NCI-H2227 treated with DMSO at 0.1 percent for 48 hours (cell line): ENCODE results near the gene UBE2S.
"Not testable (repeated sequence)": the region's sequence is repeated elsewhere in the genome, so short reads cannot be mapped to it uniquely, and the experiment has no call there.

Experiments
- DNase-seq: peaks from one replicate; lab custom pipeline; 2025; lab: John Stamatoyannopoulos, UW

The UBE2S gene

DNA sequence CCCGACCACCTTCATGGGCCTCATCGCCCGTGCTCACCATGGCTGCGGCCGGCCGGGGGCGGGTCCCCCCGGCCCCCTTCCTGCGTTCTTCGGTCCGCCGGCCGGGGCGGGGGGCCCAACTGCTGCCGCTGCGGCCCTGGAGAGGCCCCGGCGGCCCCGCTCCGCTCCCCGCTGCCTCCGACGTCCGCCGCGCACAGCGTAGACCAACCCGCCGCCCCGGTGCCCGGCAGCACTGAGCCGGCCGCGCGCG, at the start of gene UBE2S:
UBE2S (minus strand) TSS at position 239 of the 250 bp plus-strand sequence; CDS start at position 40, 199 bp downstream.
- DNase-seq, result not testable (repeated sequence)

DNA sequence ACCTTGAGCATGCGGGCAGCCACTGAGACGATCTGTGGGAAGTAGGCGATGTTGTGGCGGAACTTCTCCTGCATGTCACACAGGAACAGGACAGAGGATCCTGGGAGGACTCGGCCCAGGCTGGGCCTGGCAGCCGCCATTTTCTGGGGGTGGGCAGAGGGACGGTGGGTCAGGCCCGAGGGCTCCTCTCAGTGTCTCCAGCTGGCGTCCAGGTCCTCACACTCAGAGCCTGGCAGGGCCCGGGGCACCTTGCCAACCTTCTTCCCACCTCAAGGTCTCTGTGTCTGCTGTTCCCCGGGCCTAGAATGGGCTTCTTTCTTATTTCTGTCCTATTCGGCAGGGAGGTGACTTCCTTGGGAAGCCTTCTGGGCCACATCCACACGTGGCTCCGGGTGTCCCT, 48.8 kb upstream of the UBE2S start:
- DNase-seq, result no peak

DNA sequence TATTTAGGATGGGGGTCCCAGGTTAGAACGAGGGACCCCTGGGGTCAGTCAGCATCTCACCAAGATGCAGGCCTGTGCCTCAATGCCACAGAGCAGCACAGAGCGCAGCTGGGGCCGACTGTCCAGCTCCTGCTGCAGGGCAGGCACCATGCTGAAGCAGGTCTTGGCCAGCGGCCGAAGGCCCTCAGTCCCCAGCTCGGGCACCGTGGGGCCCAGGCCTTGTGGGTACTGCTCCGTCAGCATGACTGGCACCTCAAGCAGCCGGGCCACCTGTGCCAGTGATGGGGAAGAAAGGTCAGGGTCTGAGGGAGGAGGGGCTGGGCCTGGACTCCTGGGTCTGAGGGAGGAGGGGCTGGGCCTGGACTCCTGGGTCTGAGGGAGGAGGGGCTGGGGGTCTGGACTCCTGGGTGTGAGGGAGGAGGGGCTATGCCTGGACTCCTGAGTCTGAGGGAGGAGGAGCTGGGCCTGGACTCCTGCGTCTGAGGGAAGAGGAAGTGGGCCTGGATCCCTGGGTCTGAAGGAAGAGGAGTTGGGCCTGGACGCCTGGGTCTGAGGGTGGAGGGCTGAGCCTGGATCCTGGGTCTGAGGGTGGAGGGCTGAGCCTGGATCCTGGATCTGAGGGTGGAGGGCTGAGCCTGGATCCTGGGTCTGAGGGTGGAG, 48.1 kb upstream of the UBE2S start:
- no peak for DNase-seq

DNA sequence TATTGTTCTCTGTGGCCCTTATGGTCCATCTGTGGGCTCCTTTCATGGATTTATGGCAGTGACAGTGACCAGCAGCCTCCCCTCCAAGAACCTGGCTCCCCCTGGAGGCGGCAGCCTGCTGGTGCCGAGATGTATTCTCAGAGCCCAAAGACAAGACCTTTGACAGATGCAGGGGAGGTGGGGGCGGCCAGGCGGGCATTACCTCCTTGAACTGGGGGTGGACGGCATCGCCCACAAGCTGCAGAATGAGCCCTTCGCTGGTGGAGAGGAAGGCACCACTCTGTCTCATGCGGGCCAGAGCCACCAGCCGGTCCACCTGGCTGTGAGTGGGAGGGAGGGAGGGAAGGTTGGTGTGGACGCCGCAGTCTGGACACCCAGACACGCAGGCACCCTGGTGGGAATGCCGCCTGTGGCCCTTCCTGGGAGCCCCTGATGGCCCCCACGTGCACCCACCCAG, 47.2 kb upstream of the UBE2S start:
- DNase-seq, result peak; percentile 66

DNA sequence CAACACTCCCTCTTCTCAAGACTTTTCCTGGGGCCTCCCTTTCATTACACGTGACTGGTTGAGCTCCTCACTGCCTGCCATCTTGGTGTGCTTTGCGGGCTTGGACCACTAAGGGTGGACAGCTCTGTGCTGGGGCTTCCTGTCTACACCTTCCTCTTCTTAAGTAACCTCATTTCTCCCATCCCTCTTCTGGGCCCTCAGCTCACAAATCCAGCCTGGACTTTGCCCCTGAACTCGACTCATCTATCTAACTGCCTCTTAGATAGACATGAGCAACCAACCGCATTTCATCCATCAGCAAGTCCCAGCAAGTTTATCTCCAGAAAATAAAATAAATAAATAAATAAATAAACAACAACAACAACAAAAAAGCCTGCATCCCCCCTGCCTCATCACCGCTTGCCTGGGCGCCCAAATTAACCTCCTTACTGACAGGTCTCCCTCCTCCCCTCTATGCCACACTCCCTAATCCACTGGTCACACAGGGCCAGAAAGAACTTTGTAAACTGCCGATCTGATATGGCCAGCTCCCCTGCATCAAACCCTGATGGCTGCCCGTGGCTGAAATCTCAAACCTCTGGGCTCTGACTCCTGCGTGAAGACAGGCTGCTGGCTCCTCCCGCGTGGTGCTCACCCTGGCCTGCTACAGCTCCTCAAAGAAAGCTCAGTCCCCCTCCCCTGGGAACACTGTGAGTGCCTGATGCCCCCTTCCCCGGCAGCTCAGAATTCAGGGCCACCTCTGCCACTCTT, 46.1 kb upstream of the UBE2S start:
- DNase-seq, result no peak

DNA sequence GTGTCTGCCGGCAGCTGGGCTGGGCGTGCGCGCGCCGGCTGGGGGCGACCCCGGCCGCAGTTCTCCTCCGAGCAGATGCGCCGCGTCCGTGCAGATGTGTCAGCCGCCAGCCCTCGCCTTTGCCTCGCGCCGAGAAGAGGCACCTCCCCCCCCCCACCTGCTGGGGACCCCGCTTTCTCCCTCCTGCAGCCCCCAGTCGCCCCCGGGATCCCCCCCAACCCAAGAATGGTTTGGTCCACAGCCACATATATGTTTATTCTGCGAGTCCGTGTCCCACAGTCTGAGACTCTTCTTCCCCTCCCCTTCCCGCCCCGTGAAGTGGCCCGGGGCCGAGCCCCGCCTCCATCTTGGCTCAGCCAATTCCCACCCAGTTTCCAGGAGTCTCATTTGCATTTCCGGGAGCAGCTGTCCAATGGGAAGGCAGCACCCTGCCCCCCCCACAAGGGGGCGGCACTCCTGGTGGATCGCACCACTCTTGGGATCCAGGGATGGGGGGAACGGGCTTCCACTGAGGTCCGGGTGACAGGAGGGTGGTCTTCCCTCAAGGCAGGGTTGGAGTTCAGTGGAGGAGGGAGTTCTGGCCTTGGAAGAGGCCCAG, 45.3 kb upstream of the UBE2S start:
- DNase-seq, result peak; percentile 99

DNA sequence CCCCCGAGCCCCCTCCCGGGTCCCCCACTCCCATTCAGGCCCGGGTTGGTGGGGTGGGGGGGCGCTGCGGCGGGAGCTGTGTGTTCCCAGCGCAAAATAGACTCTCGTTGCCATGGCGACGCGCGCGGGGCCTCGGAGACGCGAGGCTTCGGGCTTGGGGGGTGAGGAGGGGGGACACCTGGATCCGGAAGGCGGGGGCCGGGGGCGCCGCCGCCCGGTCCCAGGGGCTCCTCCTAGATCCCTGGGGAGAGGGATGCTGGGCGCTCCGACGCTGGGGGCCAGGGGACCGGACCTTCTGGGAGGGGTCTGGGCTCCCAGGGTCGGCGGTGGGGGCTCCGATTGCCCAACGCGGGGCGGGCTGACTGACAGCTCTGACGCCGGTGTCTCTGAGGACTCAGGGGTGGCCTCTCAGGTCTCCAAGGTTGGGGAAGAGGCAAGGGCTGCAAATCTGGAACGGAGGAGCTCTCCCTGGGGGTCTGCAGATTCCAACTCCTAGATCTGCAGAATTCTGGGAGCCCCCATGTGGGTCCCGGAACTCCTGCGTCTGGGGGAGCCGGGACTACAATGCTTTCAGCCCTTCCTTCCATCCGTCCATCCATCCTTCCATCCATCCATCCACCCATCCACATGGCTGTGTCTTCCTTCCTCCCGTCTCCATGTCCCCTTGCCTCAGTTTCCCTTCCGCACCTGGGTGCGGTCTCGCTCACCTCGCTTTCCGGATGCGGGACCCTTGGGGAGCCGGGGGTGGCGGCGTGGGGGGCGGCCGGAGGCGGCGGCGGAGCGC, 44.6 kb upstream of the UBE2S start:
- peak; percentile 63 for DNase-seq

DNA sequence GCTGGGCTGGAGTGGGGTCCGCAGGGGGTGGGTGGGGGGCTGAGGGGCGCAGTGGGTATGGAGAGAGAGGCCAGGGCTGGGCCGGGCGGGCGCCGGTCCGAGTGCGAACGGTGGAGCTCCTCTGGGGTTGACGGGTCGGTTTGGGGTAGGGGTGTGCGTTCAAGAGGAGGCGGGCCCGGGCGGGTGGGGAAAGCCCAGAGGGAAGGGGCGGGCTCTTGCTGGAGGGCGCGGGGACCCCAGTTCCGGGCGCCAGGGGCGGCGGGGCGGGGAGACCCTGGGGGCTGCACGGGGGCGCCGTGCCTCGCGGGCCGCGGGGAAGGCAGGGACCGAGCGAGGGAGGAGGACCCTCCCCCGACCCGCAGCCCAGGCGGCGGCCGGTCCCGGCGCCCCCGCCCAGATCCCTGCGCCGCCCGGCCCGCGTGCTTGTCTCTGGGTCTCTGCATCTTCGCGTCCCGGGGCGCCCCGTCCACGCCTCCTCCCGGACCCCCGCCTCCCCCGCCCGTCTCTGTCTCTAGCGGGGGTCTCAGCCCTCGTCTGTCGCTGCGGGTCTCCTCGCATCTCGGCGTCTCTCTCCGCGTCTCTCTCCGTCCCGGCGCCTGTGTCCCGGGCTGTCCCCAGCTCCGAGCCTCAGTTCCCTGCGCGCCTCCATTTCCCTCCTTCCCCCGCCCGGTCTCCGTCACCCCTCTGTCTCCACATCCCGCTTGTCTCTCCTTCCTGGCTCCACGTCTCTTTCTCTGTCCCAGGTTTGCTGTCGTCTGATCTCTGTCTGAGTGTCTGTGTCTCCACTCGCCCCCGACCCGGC, 43.8 kb upstream of the UBE2S start:
- DNase-seq, result no peak

DNA sequence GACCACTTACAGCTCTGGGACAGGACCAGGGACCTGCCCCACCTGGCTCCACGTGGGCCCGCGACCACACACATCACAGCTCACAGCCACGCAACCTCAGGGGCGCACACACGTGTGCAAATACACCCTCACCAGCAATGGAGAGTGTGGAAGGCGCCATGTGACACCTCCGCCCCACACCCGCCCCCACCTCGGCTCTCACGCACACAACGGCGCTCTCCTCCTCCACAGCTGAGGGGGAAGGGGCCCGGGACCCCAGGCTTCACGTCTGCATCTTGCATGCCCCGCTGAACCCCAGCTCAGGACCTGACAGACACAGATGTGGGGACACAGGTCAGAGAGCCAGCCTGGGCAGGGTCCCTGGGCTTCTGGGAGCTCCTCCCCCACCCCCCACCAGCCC, 41.9 kb upstream of the UBE2S start:
- DNase-seq, result no peak

DNA sequence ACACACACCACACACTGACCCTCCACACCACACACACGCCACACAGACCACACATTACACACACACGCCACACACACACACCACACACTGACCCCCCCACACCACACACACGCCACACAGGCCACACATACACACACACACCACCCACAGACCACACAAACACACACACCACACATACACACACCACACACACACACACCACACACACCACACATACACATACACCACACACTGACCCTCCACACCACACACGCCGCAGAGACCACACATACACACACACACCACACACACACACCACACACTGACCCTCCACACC, 40.5 kb upstream of the UBE2S start:
- DNase-seq, result not testable (repeated sequence)

DNA sequence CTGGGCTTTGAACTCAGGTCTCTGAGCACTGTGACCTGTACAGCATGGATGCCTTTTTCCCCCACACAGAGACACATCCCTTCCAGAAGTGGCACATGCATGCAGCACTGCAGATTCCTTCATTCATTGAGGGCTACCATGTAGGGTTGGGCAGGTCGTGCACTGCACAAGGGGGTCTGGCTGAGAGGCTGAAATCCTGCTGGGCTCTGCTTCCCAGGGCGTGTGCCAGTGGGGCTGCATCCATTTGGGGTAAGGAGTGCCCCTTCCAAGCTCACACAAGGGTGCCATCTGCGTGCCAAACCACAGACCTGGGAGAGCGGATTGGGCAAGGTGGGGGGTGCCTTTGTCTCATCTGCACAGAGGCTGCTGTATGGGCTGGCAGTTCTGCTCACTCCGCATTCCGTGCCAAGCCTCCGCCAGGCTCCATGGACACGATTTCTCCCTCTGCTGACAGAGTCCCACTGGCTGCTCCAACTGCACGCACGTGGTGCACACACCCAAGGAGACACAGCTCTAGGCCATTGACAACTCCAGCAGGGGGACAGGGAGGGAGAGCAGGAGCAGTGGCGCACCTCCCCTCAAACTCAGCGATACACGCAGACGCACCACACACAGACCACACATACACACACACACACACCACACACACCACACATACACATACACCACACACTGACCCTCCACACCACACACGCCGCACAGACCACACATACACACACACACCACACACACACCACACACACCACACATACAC, 40.0 kb upstream of the UBE2S start:
- DNase-seq, result peak; percentile 52

DNA sequence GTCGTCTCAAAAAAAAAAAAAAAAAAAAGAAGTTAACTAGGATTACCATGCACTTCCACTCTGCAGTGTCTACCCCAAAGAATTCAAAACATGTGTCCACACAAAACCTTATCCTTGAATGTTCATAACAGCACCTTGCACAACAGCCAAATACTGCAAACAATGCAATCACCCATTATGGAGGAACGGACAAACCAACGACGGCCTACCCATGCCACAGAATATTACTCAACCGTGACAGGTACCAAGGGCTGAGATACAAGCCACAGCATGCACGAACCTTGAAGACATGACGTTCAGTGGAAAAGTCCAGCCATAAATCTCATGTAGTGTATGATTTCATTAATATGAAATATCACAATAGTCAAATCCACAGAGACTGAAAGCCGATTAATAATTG, 38.5 kb upstream of the UBE2S start:
- DNase-seq, result no peak

DNA sequence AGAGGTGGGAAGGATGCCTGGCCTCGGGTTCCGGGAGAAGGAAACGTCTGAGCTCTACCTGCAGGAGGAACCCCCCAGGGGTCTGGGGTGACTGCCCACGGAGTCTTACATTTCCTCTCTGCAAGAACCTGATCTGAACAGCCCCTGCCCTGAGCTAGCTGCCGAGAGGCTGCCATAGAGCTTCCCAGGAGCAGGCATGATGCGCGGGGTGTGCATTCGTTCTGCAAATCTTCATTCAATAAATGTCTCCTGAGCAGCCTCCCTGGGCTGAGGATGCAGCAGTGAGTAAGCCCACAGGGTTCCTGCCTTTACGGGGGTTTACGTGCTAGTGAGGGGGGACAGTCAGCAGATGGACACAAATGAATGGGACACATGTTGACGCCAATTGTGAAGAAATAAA, 37.1 kb upstream of the UBE2S start:
- no peak for DNase-seq

DNA sequence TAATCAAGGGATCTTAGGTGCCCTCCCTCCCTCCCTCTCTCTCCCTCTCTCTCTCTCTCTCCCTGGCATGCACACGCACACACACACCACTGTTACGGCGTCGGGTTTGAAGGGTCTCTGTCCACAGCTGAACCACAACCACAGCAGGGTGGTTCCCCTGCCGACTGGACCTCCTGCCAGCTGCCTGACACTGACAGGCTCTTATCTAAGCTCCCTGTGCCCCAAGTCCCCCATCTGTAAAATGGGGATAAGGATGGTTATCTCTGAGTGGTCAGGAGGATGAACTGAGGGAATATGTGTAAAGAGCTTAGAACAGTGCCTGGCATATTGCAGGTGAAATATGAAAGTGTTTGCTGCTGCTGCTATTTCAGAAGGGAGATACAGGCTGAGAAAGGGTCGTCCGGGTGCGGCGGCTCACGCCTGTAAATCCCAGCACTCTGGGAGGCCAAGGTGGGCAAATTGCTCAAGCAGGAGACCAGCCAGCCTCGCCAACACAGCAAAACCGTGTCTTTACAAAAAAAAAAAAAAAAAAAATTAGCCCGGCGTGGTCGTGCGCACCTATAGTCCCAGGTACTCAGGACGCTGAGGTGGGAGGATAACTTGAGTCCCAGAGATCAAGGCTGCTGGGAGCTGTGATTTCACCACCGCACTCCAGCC, 36.4 kb upstream of the UBE2S start:
- DNase-seq, result no peak

DNA sequence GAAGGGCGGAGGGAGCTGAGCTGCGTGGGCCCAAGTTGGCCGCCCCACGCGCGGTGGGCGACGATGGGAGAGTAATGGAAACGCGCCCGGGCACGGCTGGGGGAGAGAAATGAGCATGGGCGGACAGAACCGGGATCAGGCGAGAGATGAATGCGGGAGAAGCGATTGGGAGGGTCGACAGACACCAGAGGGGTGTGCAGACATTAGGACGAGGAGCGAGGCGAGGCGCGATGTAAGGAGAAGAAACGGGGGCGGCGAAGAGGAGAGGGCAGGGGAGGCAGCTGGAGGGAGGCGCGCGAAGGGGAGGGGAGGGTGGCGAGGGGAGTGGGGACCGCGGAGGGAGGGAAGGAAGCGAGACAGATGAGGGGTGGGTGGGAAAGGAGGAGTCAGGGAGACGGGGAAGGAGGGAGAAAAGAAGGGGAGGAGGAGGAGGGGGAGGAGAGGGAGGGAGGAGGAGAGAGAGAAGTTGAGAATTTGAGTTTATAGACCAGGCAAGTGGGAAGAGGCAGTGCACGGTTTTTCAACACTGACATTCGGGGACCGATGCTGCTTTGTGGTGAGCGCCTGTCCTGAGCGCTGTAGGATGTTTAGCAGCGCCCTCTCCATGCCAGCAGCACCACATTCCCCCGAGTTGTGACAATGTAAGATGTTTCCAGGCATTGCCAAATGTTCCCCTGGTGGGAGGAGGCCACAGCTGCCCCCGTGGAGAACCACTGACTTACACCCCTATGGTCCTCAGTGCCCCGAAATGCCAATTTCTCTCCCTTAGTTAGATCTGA, 35.6 kb upstream of the UBE2S start, which contains the start of gene SHISA7:
SHISA7 (minus strand) TSS at position 256 of the 779 bp plus-strand sequence. CDS start 437 bp downstream, outside the sequence.
- peak; percentile 76 for DNase-seq

DNA sequence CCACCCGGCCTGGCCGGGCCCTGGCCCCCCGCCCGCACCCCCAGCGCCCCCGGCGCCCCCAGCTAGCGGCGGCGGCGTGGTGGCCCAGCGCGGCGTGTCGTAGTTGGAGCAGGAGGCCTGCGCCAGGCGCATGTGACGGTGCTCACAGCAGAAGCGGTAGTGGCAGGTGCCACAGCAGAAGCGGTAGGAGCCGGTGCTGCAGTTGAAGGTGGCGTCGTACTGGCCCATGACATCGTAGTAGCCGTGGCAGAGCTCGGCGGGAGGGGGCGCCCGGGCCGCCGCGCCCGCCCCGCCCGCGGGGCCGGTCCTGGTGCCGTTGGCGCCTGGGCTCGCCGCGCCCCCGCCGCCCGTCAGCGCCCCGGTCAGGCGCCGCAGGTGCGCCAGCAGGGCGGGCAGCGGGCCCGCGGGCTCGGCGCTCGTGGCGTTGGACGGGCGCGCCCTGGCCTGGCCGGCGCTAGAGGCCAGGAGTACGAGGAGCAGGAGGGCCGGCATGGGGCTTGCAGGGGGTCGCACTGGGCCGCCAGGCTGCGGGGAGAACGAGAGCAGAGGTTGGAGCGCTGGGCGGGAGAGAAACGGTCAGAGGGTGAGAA, 34.9 kb upstream of the UBE2S start:
- DNase-seq, result peak; percentile 46

DNA sequence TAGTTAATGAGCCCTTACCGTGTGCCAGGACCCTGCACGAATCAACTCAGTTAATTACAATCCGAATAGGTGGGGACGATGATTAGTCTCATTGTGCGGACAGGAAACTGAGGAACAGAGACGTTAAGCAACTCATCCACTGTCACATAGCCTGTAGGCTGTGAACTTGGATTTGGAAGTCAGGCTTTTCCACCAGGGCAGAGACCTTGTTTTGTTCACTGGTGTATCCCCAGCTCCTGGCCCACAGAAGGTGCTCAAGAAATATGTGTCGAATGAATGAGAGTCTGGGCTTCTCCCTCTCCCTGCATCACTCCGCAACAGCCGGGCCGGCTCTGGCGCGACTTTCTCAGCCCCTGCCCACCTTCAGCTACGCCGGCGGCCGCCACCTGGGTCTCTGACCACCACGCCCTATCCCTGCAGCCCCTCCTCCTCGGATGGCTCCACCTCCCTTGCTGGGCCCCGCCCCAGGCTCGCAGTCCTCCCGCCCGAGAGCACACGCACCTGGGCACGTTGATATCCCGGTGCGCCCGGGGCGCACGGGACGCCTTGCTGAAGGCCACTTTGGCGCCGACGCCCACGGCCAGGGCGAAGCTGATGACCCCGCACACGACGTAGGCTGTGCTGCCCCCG, 34.2 kb upstream of the UBE2S start:
- peak; percentile 53 for DNase-seq

DNA sequence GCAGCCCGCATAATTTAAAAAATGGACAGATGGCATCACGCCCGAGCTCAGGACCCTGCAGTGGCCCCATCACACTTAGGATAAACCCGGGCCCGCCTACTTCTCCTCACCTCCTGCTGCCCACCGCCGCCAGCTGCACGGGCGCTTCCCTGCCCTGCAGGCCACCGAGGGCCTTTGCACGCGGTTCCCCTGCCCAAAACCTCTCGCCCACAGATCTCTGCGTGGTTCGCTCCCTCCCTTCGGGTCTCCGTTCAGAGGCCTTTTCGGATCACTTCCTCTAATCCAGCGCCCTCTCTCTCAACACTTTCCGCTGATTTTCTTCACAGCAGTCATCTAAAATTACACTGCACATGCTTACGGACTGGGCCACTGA, 33.7 kb upstream of the UBE2S start:
- no peak for DNase-seq
